Hepatocyte (in vitro differentiated cells): ENCODE results near the gene BMP5. TPM values are rescaled to one million over a fixed set of nuclear protein-coding genes. Genes with fewer than 3 reads are reported as not detected.

Experiments
- DNase-seq: peaks from one replicate; pipeline ENCODE4 v3.0.0-alpha.2; 2016; ENCODE audit warnings: low spot score
- H2AFZ ChIP-seq: fragments of 200-600 bp; sonication (generic); 2 replicates; pipeline ENCODE4 v1.6.0; 2016; ENCODE audit warnings: antibody characterized with exemption, mild to moderate bottlenecking
- H3K27ac ChIP-seq: fragments of 200-600 bp; sonication (generic); 2 replicates; pipeline ENCODE4 v1.5.1; 2016; ENCODE audit warnings: mild to moderate bottlenecking
- H3K27me3 ChIP-seq: fragments of 200-600 bp; sonication (generic); 2 replicates; pipeline ENCODE4 v1.6.1; 2016
- H3K36me3 ChIP-seq: fragments of 200-600 bp; sonication (generic); replicated peaks from 2 replicates; pipeline ENCODE4 v1.5.1; 2016; ENCODE audit warnings: low read depth; ENCODE audit not compliant: insufficient read depth
- H3K4me1 ChIP-seq: fragments of 200-600 bp; sonication (generic); 2 replicates; pipeline ENCODE4 v1.5.1; 2016; ENCODE audit warnings: mild to moderate bottlenecking, moderate library complexity; ENCODE audit not compliant: insufficient read depth
- H3K4me2 ChIP-seq: fragments of 200-600 bp; sonication (generic); 2 replicates; pipeline ENCODE4 v1.6.0; 2016
- H3K4me3 ChIP-seq: fragments of 200-600 bp; sonication (generic); 2 replicates; pipeline ENCODE4 v1.5.1; 2016; ENCODE audit warnings: mild to moderate bottlenecking
- H3K79me2 ChIP-seq: fragments of 200-600 bp; sonication (generic); 2 replicates; pipeline ENCODE4 v1.6.0; 2017; ENCODE audit warnings: mild to moderate bottlenecking
- H3K9me2 ChIP-seq: fragments of 200-600 bp; sonication (generic); replicated peaks from 2 replicates; pipeline ENCODE4 v1.6.0; 2017; ENCODE audit warnings: mild to moderate bottlenecking; ENCODE audit not compliant: insufficient read depth
- H3K9me3 ChIP-seq: fragments of 200-600 bp; sonication (generic); 2 replicates; pipeline ENCODE4 v1.5.1; 2016; ENCODE audit warnings: low read depth, mild to moderate bottlenecking
- H4K20me1 ChIP-seq: fragments of 200-600 bp; sonication (generic); 2 replicates; pipeline ENCODE4 v1.6.0; 2016; ENCODE audit warnings: mild to moderate bottlenecking; ENCODE audit not compliant: insufficient read depth, poor library complexity, severe bottlenecking
- EZH2 ChIP-seq: fragments of 200-600 bp; sonication (generic); IDR thresholded peaks from 2 replicates; pipeline ENCODE4 v1.6.1; 2016; ENCODE audit warnings: antibody characterized with exemption, mild to moderate bottlenecking, borderline replicate concordance
- EZH2phosphoT487 ChIP-seq: fragments of 200-600 bp; sonication (generic); IDR thresholded peaks from one replicate; pipeline ENCODE4 v1.6.1; 2018; ENCODE audit warnings: antibody characterized with exemption, mild to moderate bottlenecking, low read depth, moderate library complexity; ENCODE audit not compliant: unreplicated experiment, severe bottlenecking
- WGBS: methylation state at CpG from one replicate; pipeline ENCODE4 v1.1.6; 2016; ENCODE audit warnings: low lambda C conversion rate; ENCODE audit errors: missing lambda C conversion rate; 5-methylcytosine and 5-hydroxymethylcytosine counted together
- polyA plus RNA-seq: library from polyadenylated mRNA; unstranded; fragments of >200 nt; fragmentation: Nextera tagmentation; extraction: Ambion mirVana; gene quantifications from 2 replicates; pipeline ENCODE4 v1.2.1, GENCODE V29; 2016
- total RNA-seq: library from RNA; depleted of rRNA; stranded (reverse); fragments of >200 nt; gene quantifications from 2 replicates; pipeline ENCODE4 v1.2.3, GENCODE V29; 2014
- TF ChIP-seq, protein P1 (sequence below): fragments of 200-600 bp; sonication (generic); IDR thresholded peaks from 2 replicates; pipeline ENCODE4 v1.5.1; 2016; ENCODE audit warnings: antibody characterized with exemption, mild to moderate bottlenecking; ENCODE audit not compliant: poor library complexity

The BMP5 gene
- total and polyA plus RNA-seq, 2 experiments from 2014 or later, result 9.5 to 38.3 TPM

DNA sequence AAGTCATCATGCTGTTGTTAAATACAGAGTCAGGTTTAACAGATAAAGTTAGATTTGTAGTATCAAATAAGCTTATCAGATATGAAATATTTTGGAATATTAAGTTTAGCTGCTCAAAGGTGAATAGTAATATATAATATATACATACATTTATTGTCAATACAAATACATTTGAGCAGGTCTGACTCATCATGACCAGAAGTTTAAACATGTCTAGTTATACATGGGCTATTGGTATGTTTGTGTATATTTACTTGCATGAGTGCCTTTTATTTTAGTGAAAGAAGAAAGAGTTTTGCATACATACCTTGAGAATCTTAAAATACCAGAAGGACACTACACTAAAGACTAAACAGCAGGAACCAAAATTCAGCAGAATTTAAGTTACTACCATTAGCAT, 76.8 kb downstream of the BMP5 start:
- H3K4me2 ChIP-seq, result no peak overlapping the region
- DNase-seq, result no peak
- H3K79me2 ChIP-seq, result peaks cover 2% of the 10 kb centered on the region
- no peak for TF ChIP-seq EZH2
- TF ChIP-seq EZH2phosphoT487, result no peak
- TF ChIP-seq, protein P1, sequence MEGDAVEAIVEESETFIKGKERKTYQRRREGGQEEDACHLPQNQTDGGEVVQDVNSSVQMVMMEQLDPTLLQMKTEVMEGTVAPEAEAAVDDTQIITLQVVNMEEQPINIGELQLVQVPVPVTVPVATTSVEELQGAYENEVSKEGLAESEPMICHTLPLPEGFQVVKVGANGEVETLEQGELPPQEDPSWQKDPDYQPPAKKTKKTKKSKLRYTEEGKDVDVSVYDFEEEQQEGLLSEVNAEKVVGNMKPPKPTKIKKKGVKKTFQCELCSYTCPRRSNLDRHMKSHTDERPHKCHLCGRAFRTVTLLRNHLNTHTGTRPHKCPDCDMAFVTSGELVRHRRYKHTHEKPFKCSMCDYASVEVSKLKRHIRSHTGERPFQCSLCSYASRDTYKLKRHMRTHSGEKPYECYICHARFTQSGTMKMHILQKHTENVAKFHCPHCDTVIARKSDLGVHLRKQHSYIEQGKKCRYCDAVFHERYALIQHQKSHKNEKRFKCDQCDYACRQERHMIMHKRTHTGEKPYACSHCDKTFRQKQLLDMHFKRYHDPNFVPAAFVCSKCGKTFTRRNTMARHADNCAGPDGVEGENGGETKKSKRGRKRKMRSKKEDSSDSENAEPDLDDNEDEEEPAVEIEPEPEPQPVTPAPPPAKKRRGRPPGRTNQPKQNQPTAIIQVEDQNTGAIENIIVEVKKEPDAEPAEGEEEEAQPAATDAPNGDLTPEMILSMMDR, result no peak
- H3K9me2 ChIP-seq, result no peaks in the 10 kb centered on the region
- H4K20me1 ChIP-seq, result no peaks in the 10 kb centered on the region
- no peaks in the 10 kb centered on the region for H3K4me1 ChIP-seq
- H2AFZ ChIP-seq, result no peak overlapping the region
- no peak overlapping the region for H3K4me3 ChIP-seq
- no peak overlapping the region for H3K27ac ChIP-seq
- no peaks in the 10 kb centered on the region for H3K27me3 ChIP-seq
- no peaks in the 10 kb centered on the region for H3K9me3 ChIP-seq
- H3K36me3 ChIP-seq, result no peaks in the 10 kb centered on the region

DNA sequence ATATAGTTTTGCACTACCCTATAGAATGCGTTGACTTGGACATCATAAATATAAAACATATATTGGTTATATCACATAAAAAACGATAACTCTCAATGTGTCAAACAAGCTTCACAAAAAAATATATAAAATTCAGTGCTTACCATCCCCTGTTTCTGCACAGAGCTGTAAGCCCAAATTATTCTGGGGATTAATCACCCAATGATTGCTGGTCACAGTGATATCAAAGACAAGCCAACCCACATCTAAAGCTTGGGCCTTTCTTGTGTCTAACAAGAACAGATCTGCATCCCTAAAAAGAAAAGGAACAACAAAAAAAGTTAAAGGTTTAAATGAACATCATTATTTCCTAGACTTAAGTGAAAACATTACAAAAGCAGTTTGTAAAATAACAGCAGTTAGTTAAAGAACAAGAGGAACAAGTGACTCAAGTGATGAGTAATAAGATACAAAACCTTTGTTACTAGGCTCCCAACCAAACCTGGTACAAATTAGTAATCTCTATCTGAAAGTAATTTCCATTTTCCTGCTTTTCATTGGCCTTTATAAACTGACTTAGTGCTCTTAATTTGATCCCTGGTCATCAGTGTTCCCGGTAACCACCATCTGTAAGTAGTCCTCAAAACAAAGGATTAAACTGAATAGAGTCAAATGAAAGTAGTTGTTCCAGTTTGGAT, 81.1 kb downstream of the BMP5 start:
- no peak for DNase-seq
- Histone ChIP-seq H3K4me2 (no peak overlapping the region), H2AFZ (no peak overlapping the region), H3K4me3 (no peak overlapping the region), H3K36me3 (no peaks in the 10 kb centered on the region), H3K4me1 (no peaks in the 10 kb centered on the region), H4K20me1 (no peaks in the 10 kb centered on the region), H3K27me3 (no peaks in the 10 kb centered on the region), H3K9me3 (no peaks in the 10 kb centered on the region), H3K9me2 (no peaks in the 10 kb centered on the region), H3K79me2 (peaks cover 2% of the 10 kb centered on the region), H3K27ac (no peak overlapping the region)
- TF ChIP-seq EZH2phosphoT487 (no peak), EZH2 (no peak)
- TF ChIP-seq, protein P1, result no peak
- 84% methylated on average over 3 of the region's 3 CpGs for WGBS

DNA sequence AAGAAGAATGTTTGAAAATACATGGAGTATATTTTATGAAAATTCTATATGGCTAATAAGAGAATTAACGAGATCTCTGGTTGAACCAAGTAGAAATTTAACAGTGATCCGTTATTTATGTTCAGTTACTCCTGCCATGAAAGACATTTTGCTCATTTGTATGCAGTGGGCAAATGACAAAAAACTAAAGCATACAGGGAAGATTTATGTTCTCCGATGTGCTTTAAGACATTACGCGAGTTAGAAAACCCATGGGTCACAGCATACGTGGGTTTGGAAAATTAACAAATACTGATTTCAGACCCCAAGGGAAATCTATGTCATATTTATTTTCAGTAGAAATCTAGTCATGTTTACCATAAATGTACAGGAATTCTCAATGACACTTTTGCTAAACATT, 90.1 kb downstream of the BMP5 start:
- H3K27me3 ChIP-seq, result no peaks in the 10 kb centered on the region
- no peak overlapping the region for H3K27ac ChIP-seq
- no peaks in the 10 kb centered on the region for H3K4me1 ChIP-seq
- WGBS, result 94% methylated on average over 6 of the region's 6 CpGs
- H3K36me3 ChIP-seq, result no peaks in the 10 kb centered on the region
- no peaks in the 10 kb centered on the region for H3K79me2 ChIP-seq
- TF ChIP-seq EZH2phosphoT487, result no peak
- TF ChIP-seq EZH2, result no peak
- TF ChIP-seq, protein P1, result no peak
- no peaks in the 10 kb centered on the region for H4K20me1 ChIP-seq
- no peaks in the 10 kb centered on the region for H3K9me2 ChIP-seq
- no peak overlapping the region for H3K4me2 ChIP-seq
- H2AFZ ChIP-seq, result no peak overlapping the region
- no peaks in the 10 kb centered on the region for H3K9me3 ChIP-seq
- DNase-seq, result no peak
- no peak overlapping the region for H3K4me3 ChIP-seq

DNA sequence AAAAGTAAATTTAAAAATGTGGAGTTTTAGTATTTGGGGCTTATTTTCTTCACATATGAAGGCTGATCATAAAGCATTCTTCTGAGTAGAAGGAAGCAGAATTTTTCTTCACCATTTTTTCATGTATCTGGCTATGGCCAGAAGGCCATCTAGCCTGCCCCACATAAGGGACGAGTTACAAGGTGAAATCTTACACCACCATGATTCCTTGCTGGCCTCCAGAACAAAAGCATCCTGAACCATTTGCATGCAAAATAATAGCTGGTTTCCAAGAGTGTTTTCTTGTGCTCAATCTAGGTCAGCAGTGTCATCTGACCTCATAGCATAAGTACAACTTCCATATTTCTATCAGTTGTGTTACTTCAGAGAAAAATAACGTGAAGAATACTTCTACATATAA, 93.1 kb downstream of the BMP5 start:
- Histone ChIP-seq H3K27ac (no peak overlapping the region), H3K4me2 (no peak overlapping the region), H3K79me2 (no peaks in the 10 kb centered on the region), H3K9me2 (no peaks in the 10 kb centered on the region), H2AFZ (no peak overlapping the region), H3K4me1 (no peaks in the 10 kb centered on the region), H3K27me3 (no peaks in the 10 kb centered on the region), H4K20me1 (no peaks in the 10 kb centered on the region), H3K4me3 (no peak overlapping the region), H3K9me3 (no peaks in the 10 kb centered on the region), H3K36me3 (no peaks in the 10 kb centered on the region)
- WGBS, result 75% methylated on average over 2 of the region's 2 CpGs
- no peak for TF ChIP-seq EZH2phosphoT487
- TF ChIP-seq, protein P1, result no peak
- no peak for TF ChIP-seq EZH2
- no peak for DNase-seq
